A549 (cell line): ENCODE data around the gene COG5. TPM values are rescaled to one million over a fixed set of nuclear protein-coding genes. Genes with fewer than 3 reads are reported as not detected.
A peak's percentile ranks its signal among the peaks of the same experiment; 100 is the strongest.

Source experiments
- ATAC-seq, 2 experiments: fragments of 200-7000 bp in 1 of 2; fragments of >200 bp in 1 of 2; cut with Nextera tagmentation in 1 of 2; cut with Tn5 transposase in 1 of 2; 3 replicates each; pipeline versions ENCODE4 v1.8.0 to v1.9.1; 2018 to 2020; ENCODE audit warnings: mild to moderate bottlenecking in 1 of 2, moderate library complexity in 1 of 2
- CTCF ChIA-PET: fragments of 300-600 bp; sonication (Branson Sonifier 250); formaldehyde crosslinking; extraction: SDS; loops from one replicate; lab custom pipeline; 2021; ENCODE audit warnings: antibody characterized with exemption, inconsistent platforms; lab: Yijun Ruan, JAX
- POLR2A ChIA-PET: fragments of 350-600 bp; formaldehyde crosslinking; extraction: SDS; loops from one replicate; lab custom pipeline; 2021; ENCODE audit warnings: antibody characterized with exemption, inconsistent platforms; lab: Yijun Ruan, JAX
- DNase-seq, 2 experiments: peaks; one replicate each; pipeline versions ENCODE4 v3.0.0 to v3.0.0-alpha.2; 2011 to 2016; ENCODE audit warnings: low read depth in 1 of 2, low spot score in 1 of 2
- FAIRE-seq: peaks from 2 replicates; lab custom pipeline; 2011; peaks lifted over from hg19 to GRCh38; lab: Jason Lieb, UNC
- H3K27ac ChIP-seq, 2 experiments: fragments of >200 bp; sonication (Bioruptor Twin); formaldehyde crosslinking; 3 replicates each; pipeline ENCODE4 v1.5.1; 2016 to 2017
- H3K4me1 ChIP-seq: fragments of >200 bp; sonication (Bioruptor Twin); formaldehyde crosslinking; 3 replicates; pipeline ENCODE4 v1.6.1; 2016
- H3K4me2 ChIP-seq: fragments of >200 bp; sonication (Bioruptor Twin); formaldehyde crosslinking; 3 replicates; pipeline ENCODE4 v1.6.1; 2016
- H3K4me3 ChIP-seq: fragments of >200 bp; sonication (Bioruptor Twin); formaldehyde crosslinking; 3 replicates; pipeline ENCODE4 v1.5.1; 2016
- H3K9me3 ChIP-seq: fragments of >200 bp; sonication (Bioruptor Twin); formaldehyde crosslinking; 3 replicates; pipeline ENCODE4 v1.6.1; 2016
- CBX2 ChIP-seq: fragments of 200-600 bp; sonication (generic); IDR thresholded peaks from 2 replicates; pipeline ENCODE4 v1.6.1; 2016; ENCODE audit warnings: low read depth, mild to moderate bottlenecking, borderline replicate concordance
- CHD4 ChIP-seq: fragments of 200-600 bp; sonication (generic); IDR thresholded peaks from 2 replicates; pipeline ENCODE4 v1.6.1; 2016; ENCODE audit warnings: antibody characterized with exemption, mild to moderate bottlenecking, borderline replicate concordance
- EP300 ChIP-seq, 2 experiments: fragments of >200 bp; sonication (Bioruptor Twin); formaldehyde crosslinking; IDR thresholded peaks; 2 replicates in 1 of 2; 3 replicates in 1 of 2; pipeline ENCODE4 v1.6.1; 2016 to 2017
- ESRRA ChIP-seq: fragments of 150-350 bp; IDR thresholded peaks from 2 replicates; pipeline ENCODE4 v1.6.1; 2014; ENCODE audit warnings: mild to moderate bottlenecking, low read length, borderline replicate concordance
- FOXS1 ChIP-seq: fragments of 250-450 bp; sonication (Bioruptor Pico); IDR thresholded peaks from 2 replicates; pipeline ENCODE4 v1.5.0; 2020; ENCODE audit warnings: mild to moderate bottlenecking, moderate library complexity
- JUNB ChIP-seq: fragments of >200 bp; sonication (Bioruptor Twin); formaldehyde crosslinking; IDR thresholded peaks from 2 replicates; pipeline ENCODE4 v1.6.1; 2016
- MAFK ChIP-seq: fragments of 450-650 bp; IDR thresholded peaks from 2 replicates; pipeline ENCODE4 v1.6.1; 2014; ENCODE audit not compliant: partially characterized antibody
- MAZ ChIP-seq: fragments of 150-350 bp; IDR thresholded peaks from 2 replicates; pipeline ENCODE4 v1.6.1; 2014; ENCODE audit warnings: antibody characterized with exemption, low read depth, low read length, borderline replicate concordance
- MYC ChIP-seq: IDR thresholded peaks from 2 replicates; pipeline ENCODE4 v1.6.1; 2012; ENCODE audit warnings: mild to moderate bottlenecking, inconsistent platforms, low read length, improper control_type of control experiment, borderline replicate concordance
- POLR2A ChIP-seq: IDR thresholded peaks from 2 replicates; pipeline ENCODE4 v1.6.1; 2012; ENCODE audit warnings: mild to moderate bottlenecking, low read length
- SREBF2 ChIP-seq: fragments of 450-650 bp; IDR thresholded peaks from 2 replicates; pipeline ENCODE4 v1.6.1; 2014; ENCODE audit warnings: mild to moderate bottlenecking, moderate library complexity
- TFCP2L1 ChIP-seq: fragments of 250-450 bp; sonication (Bioruptor Pico); IDR thresholded peaks from 2 replicates; pipeline ENCODE4 v1.5.0; 2021; ENCODE audit warnings: mild to moderate bottlenecking
- ZNF302 ChIP-seq: fragments of 250-450 bp; sonication (Bioruptor Pico); IDR thresholded peaks from 2 replicates; pipeline ENCODE4 v1.9.0; 2021; ENCODE audit warnings: inconsistent platforms, mild to moderate bottlenecking, moderate library complexity
- ZSCAN20 ChIP-seq: fragments of 250-450 bp; sonication (Bioruptor Pico); IDR thresholded peaks from 2 replicates; pipeline ENCODE4 v1.8.0; 2022; ENCODE audit warnings: mild to moderate bottlenecking, moderate library complexity
- WGBS: methylation state at CpG from one replicate; pipeline ENCODE4 v1.1.6; 2017; ENCODE audit errors: missing lambda C conversion rate; 5-methylcytosine and 5-hydroxymethylcytosine counted together
- polyA plus RNA-seq, 4 experiments: library from polyadenylated mRNA; depleted of rRNA in 3 of 4; stranded (reverse); fragments of >200 nt; fragmentation: RNase III in 1 of 4; extraction: RNeasy Plus Mini Kit Qiagen cat#74134 plus additional on column Dnase treatment in 1 of 4; gene quantifications; 2 replicates in 3 of 4; 3 replicates in 1 of 4; pipeline ENCODE4 v1.2.3, GENCODE V29; 2011 to 2017
- TF ChIP-seq, protein P1 (sequence below): fragments of >200 bp; sonication (Bioruptor Twin); formaldehyde crosslinking; IDR thresholded peaks from 2 replicates; pipeline ENCODE4 v1.6.1; 2016
- TF ChIP-seq, protein P2 (sequence below): IDR thresholded peaks from 2 replicates; pipeline ENCODE4 v1.6.1; 2012; ENCODE audit warnings: low read depth, borderline replicate concordance
- TF ChIP-seq, protein P3 (sequence below): fragments of 450-650 bp; IDR thresholded peaks from 2 replicates; pipeline ENCODE4 v1.6.1; 2014; ENCODE audit warnings: antibody characterized with exemption

COG5 gene
- polyA plus RNA-seq, 2 of the 4 experiments (the other 2 are of a cell fraction): 22.5 to 44.0 TPM

DNA sequence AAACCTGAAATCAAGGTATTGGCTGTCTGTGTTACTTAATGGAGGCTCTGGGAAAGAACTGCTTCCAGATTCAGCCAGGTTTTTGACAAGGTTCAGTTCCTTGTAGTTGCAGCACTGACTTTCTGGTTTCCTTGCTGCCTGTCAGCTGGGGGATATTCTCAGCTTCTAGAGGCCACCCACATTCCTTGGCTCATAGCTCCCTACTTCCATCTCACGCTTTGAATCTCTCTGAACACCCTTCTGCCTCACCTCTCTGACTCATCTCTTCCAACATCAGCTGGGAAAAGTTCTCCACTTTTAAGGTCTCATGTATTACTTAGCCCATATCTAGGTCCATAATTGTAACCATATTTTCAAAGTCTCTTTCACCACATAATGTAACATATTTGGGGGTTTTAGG, 116.7 kb downstream of the COG5 start (continued):
- TF ChIP-seq CHD4 (no peak), ZNF302 (CRISPR knock-in tag) (no peak), FOXS1 (no peak), ZSCAN20 (CRISPR knock-in tag) (no peak), TFCP2L1 (no peak), POLR2A (no peak)
- TF ChIP-seq, protein P1, sequence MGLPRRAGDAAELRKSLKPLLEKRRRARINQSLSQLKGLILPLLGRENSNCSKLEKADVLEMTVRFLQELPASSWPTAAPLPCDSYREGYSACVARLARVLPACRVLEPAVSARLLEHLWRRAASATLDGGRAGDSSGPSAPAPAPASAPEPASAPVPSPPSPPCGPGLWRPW: no peak
- TF ChIP-seq, all 56 proteins: peak for 0

DNA sequence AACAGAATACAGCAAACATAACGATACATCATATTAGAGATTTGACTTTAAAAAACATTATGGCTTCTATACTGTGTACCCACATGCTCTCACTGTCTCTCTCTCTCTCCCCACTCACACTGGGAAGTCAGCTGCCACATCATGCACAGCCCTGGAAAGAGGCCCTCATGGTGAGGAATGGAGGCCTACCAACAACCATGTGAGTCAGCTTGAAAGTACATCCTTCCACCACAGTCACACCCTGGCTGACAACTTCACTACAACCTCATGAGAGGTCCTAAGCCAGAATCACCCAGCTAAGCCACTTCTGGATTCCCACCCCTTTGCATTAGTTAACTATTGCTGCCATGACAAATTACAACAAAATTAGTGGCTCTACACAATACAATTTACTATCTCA, 117.2 kb downstream of the COG5 start:
- no peaks in the 10 kb centered on the region for H3K4me1 ChIP-seq
- WGBS: 89% methylated on average over 1 of the region's 1 CpG
- CTCF ChIA-PET: interaction anchor here (2.2 kb wide), 1 partner anchor 16 kb away, joined by 5 read pairs; no protein-coding TSS in a partner anchor
- no peak for DNase-seq
- TF ChIP-seq ESRRA: no peak
- TF ChIP-seq, protein P2, sequence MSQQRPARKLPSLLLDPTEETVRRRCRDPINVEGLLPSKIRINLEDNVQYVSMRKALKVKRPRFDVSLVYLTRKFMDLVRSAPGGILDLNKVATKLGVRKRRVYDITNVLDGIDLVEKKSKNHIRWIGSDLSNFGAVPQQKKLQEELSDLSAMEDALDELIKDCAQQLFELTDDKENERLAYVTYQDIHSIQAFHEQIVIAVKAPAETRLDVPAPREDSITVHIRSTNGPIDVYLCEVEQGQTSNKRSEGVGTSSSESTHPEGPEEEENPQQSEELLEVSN: no peak
- TF ChIP-seq SREBF2: no peak
- no peak for TF ChIP-seq EP300 (IDR thresholded peaks at IDR 0.05)
- TF ChIP-seq JUNB: no peak
- TF ChIP-seq, all 56 proteins: peak for 0
- H3K4me2 ChIP-seq: no peak overlapping the region
- POLR2A ChIA-PET: no interaction called here
- no peak for FAIRE-seq
- H3K27ac ChIP-seq: no peak overlapping the region
- H3K4me3 ChIP-seq: no peak overlapping the region
- no peaks in the 10 kb centered on the region for H3K9me3 ChIP-seq
- no peak; a peak in 1 of 6 replicates for ATAC-seq

DNA sequence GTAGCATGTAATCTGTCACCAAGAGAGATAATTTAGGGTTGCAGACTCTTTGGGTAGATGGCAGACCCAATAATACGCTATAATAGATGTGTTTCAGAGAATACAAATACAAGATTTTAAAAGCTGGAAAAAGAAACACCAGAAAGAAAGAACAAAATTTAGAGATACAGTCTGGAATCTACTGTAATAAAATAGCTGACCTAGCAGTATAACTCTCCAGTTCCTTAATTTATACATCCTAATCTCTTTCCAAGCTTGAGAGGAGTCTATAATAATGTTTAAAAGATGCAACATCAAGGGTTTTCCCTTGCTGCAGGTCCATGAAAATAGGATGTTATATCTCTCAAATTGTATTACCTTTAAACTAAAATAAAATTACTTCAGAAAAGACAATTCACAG, 121.0 kb downstream of the COG5 start:
- DNase-seq (no peak), FAIRE-seq (no peak), ATAC-seq (no peak)
- no peaks in the 10 kb centered on the region for H3K9me3 ChIP-seq
- no peaks in the 10 kb centered on the region for H3K4me1 ChIP-seq
- CTCF ChIA-PET: interaction anchor here (0.6 kb wide), 1 partner anchor 392 kb away, joined by 4 read pairs; no protein-coding TSS in a partner anchor
- WGBS: 89% methylated on average over 1 of the region's 1 CpG
- POLR2A ChIA-PET: no interaction called here
- TF ChIP-seq TFCP2L1: no peak
- peak; percentile 76 for TF ChIP-seq MAFK
- TF ChIP-seq EP300 (IDR thresholded peaks at IDR 0.05): no peak
- TF ChIP-seq, protein P3, sequence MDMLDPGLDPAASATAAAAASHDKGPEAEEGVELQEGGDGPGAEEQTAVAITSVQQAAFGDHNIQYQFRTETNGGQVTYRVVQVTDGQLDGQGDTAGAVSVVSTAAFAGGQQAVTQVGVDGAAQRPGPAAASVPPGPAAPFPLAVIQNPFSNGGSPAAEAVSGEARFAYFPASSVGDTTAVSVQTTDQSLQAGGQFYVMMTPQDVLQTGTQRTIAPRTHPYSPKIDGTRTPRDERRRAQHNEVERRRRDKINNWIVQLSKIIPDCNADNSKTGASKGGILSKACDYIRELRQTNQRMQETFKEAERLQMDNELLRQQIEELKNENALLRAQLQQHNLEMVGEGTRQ: no peak
- no peak for TF ChIP-seq MYC
- TF ChIP-seq, protein P2: no peak
- TF ChIP-seq, protein P1: no peak
- TF ChIP-seq MAZ: no peak
- TF ChIP-seq, all 56 proteins: peak for 1
- no peak overlapping the region for H3K4me2 ChIP-seq
- no peak overlapping the region for H3K4me3 ChIP-seq
- H3K27ac ChIP-seq: no peak overlapping the region

DNA sequence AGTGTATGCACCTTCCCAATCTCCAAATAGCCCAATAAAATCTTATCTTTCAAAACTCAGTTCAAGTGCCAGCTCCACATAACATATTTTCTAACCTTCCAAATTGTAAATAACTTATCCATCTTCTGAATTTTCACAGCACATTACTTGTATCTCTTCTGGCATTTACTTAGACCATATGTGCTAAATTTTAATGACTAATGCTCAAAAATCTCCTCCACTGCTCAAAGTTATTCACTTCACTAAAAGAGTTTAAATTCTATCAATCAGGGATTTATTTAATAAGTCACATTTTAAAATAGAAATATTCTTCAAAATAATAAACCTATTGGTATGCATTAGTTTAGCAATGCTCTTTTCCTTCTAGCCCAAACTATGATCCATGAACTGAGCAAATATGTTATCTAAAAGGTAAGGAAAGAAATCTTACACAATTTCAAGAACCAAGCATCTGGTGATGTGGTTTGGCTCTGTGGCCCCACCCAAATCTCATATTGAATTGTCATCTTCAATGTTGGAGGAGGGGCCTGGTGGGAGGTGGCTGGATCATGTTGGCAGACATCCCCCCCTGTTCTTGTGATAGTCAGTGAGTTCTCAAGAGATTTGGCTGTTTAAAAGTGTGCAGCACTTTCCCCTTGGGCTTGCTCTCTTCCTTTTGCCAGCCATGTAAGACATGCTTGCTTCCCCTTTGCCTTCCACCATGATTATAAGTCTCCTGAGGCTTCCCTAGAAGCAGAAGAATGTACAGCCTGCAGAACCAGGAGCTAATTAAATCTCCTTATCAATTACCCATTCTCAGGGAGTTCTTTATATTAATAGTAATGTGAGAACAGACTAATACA, 121.9 kb downstream of the COG5 start:
- Histone ChIP-seq H3K4me3 (no peak overlapping the region), H3K9me3 (no peaks in the 10 kb centered on the region)
- ATAC-seq (no peak), FAIRE-seq (no peak)
- CTCF ChIA-PET: no interaction called here
- TF ChIP-seq CBX2: no peak
- TF ChIP-seq EP300 (IDR thresholded peaks at IDR 0.05): no peak
- TF ChIP-seq, all 56 proteins: peak for 0
- POLR2A ChIA-PET: no interaction called here
- no peak for DNase-seq
- H3K27ac ChIP-seq: no peak overlapping the region
- no peak overlapping the region for H3K4me2 ChIP-seq
- H3K4me1 ChIP-seq: no peaks in the 10 kb centered on the region
